GM18909 (cell line): Measurements from ENCODE around the gene HDHD2.

Experiments
- ATAC-seq: cut with Tn5 transposase; IDR thresholded peaks from one replicate; pipeline ENCODE4 v1.9.1; 2021; ENCODE audit warnings: mild to moderate bottlenecking; ENCODE audit not compliant: unreplicated experiment, poor library complexity

The HDHD2 gene

GRCh38 chr18:47149457-47150028 lies 757 bp downstream of the HDHD2 start:
- ATAC-seq = no peak

GRCh38 chr18:47146206-47146605 lies 4.1 kb downstream of the HDHD2 start:
- ATAC-seq = no peak

GRCh38 chr18:47143899-47144485 lies 6.3 kb downstream of the HDHD2 start:
- ATAC-seq = no peak

GRCh38 chr18:47143153-47143552 lies 7.1 kb downstream of the HDHD2 start:
- no peak for ATAC-seq

GRCh38 chr18:47141289-47141688 lies 9.0 kb downstream of the HDHD2 start:
- ATAC-seq = no peak

GRCh38 chr18:47121146-47121545 lies 29.2 kb downstream of the HDHD2 start:
- ATAC-seq = no peak

GRCh38 chr18:47120428-47120827 lies 29.9 kb downstream of the HDHD2 start:
- ATAC-seq = peak; percentile 84

GRCh38 chr18:47118981-47119380 lies 31.3 kb downstream of the HDHD2 start:
- ATAC-seq = no peak

GRCh38 chr18:47115205-47115604 lies 35.1 kb downstream of the HDHD2 start:
- ATAC-seq = no peak

- no peak for ATAC-seq
Measured at GRCh38 chr18:47113796-47114540, 36.3 kb downstream of the HDHD2 start.

GRCh38 chr18:47110492-47111274 lies 39.6 kb downstream of the HDHD2 start:
- no peak for ATAC-seq

GRCh38 chr18:47109720-47110119 lies 40.6 kb downstream of the HDHD2 start:
- ATAC-seq = no peak

GRCh38 chr18:47108998-47109405 lies 41.3 kb downstream of the HDHD2 start:
- no peak for ATAC-seq

GRCh38 chr18:47108373-47108772 lies 41.9 kb downstream of the HDHD2 start:
- no peak for ATAC-seq

GRCh38 chr18:47100212-47100831 lies 50.0 kb downstream of the HDHD2 start:
- no peak for ATAC-seq

- ATAC-seq = no peak
Measured at GRCh38 chr18:47095810-47096209, 54.5 kb downstream of the HDHD2 start.

GRCh38 chr18:47087676-47088075 lies 62.6 kb downstream of the HDHD2 start:
- no peak for ATAC-seq

GRCh38 chr18:47081578-47081977 lies 68.7 kb downstream of the HDHD2 start:
- ATAC-seq = no peak

- no peak for ATAC-seq
Measured at GRCh38 chr18:47080872-47081271, 69.4 kb downstream of the HDHD2 start.

GRCh38 chr18:47077111-47077510 lies 73.2 kb downstream of the HDHD2 start:
- ATAC-seq = no peak
